ENCODE results near the gene BLM.

DNA sequence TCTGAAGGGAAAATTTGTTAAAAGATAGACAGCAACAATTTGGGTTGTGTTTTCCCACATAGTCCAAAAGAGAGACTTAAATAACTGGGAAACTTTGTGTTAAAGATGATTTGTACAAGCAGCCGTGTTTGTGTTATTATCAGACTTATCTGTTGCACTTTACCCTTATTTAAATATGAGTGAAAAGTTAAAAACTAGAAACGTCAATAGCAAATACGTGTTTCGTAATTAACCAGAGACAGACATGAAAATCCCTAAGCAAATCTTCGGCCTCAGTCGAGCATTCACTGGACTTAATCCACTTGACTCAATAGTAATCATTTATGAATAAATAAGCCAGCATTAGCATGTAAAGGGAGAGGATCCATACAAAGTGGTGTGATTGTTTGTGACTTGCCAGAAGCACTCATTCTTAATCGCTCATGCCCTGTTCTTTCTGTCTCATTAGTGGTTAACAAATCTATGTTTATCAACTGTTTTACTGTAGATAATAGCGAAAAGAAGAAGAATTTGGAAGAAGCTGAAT is 34.2 kb downstream of the BLM start:
- no peak for TF ChIP-seq CTCF (IDR thresholded peaks at IDR 0.05 in 4 of 5, conservative IDR thresholded peaks at IDR 0.05 in 1 of 5)
- no peak for TF ChIP-seq POLR2A (IDR thresholded peaks at IDR 0.05)
